ENCODE results near the gene PNPT1. TPM values are rescaled to one million over a fixed set of nuclear protein-coding genes. Genes with fewer than 3 reads are reported as not detected.

PNPT1 gene
- polyA plus RNA-seq, 1 donor = 25.9 TPM

DNA sequence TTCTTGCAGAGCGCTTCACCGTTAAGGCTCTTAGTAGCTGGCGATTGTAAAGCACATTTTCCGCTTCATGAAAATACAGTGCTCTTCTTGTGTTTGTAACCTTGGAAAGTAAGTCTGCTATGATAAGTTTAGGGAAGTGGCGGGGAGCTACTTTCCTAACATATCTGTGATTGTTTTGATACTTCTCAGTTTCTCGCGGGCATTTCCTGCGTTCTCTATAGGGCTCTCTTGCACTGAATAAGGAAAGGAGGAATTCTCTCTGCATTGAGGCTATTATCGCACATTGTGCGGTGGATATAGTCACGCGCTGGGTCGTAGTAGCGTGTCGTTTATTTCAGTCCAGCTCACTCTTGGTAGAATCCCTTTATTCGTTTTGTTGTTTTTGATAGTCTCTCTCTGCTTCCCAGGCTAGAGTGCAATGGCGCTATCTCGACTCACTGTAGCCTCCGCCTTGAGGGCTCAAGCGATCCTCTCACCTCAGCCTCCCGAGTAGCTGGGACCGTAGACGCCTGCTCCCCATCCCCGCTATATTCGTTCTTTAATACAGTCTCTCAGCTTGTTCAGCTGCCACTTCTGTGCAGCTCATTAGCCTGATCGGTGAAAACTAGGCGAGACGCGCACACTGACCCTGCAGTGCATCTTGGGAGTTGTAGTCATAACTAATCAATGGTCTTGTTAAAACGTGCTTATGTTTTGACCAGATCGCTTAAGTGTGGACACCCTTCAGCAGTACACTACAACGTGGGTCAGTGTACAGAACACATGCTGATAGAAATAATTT is 75.2 kb downstream of the PNPT1 start:
- WGBS (ENCODE audit: insufficient coverage, low lambda C conversion rate) = no CpG with 5 or more reads among the region's 32 CpGs
- H3K27me3 ChIP-seq (ENCODE audit: control insufficient read depth, insufficient read depth, low read length) = no peaks in the 10 kb centered on the region
- peaks cover 7% of the 10 kb centered on the region for H3K36me3 ChIP-seq (ENCODE audit: control insufficient read depth, insufficient read depth, low read length)
- DNase-seq = peak; percentile 42 to 72
- peak overlapping the region; percentile 69 for H3K4me3 ChIP-seq (ENCODE audit: low read length)
- H3K9me3 ChIP-seq (ENCODE audit: control insufficient read depth, low read depth, low read length) = no peaks in the 10 kb centered on the region
- H3K4me1 ChIP-seq (ENCODE audit: control insufficient read depth, insufficient read depth, low read length) = peaks cover 8% of the 10 kb centered on the region
- peak overlapping the region; percentile 96 for H3K27ac ChIP-seq (ENCODE audit: low read length)

DNA sequence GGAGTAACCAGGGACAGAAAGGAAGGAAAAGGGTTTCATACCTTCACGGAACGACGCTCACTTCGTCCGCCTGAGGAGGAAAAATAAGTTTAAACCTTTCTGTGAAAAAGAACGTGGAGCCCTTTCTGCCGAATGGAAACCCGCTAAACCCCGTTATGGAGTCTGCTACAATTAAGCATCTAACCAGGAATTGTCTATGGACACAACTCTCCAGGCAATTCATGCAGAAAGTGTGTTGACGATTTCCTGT is 75.7 kb downstream of the PNPT1 start:
- Histone ChIP-seq H3K27ac (ENCODE audit: low read length) (peak overlapping the region; percentile 96), H3K4me3 (ENCODE audit: low read length) (peak overlapping the region; percentile 69), H3K27me3 (ENCODE audit: control insufficient read depth, insufficient read depth, low read length) (no peaks in the 10 kb centered on the region), H3K36me3 (ENCODE audit: control insufficient read depth, insufficient read depth, low read length) (peaks cover 7% of the 10 kb centered on the region), H3K4me1 (ENCODE audit: control insufficient read depth, insufficient read depth, low read length) (peaks cover 8% of the 10 kb centered on the region), H3K9me3 (ENCODE audit: control insufficient read depth, low read depth, low read length) (no peaks in the 10 kb centered on the region)
- DNase-seq = no peak
- no CpG with 5 or more reads among the region's 10 CpGs for WGBS (ENCODE audit: insufficient coverage, low lambda C conversion rate)

DNA sequence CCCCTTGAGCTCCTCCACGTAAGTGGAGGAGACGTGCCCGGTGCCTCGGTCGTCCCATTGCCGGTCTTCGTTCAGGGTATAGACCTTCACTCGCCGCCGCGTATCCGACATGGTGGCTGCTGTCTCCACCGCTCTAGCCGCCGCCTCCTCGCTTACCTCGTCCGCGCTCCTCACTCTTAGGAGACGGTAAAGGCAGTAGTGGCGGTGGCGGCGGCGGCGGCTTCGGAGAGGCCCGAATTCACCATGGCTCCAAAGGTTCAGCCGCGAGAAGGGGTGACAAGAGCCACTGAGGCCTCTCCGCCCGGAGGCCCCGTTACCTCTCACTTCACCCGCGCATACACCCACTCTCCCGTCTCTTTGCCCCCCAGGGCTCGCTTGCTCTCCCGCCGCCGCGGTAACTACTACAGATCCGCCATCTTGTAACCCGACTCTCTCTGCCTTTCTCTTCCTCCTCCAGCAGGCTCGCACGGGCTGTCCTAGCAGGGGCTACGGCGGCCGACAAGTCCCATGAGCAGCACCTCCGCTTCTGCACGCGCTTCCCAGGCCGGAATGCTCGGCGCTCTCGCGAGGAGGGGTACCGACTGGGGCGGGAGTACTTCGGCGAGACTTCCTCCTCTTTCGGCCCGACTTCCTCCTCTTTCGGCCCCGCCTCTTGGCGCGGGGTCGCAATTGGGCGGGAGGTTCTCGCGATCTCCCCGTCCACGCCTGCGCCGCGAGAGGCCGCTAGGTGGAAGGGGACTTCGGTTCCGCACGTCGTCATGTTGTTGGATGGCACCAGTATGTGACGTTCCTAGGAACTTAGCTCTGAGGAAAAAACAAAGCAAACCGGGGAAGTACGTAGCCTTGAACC is 76.2 kb downstream of the PNPT1 start, which contains the start of gene PPP4R3B:
Gene PPP4R3B (minus strand): TSS at position 448 of the 850 bp plus-strand sequence. CDS start 337 bp downstream, at position 111.
- H3K36me3 ChIP-seq (ENCODE audit: control insufficient read depth, insufficient read depth, low read length) = peaks cover 10% of the 10 kb centered on the region
- H3K9me3 ChIP-seq (ENCODE audit: control insufficient read depth, low read depth, low read length) = no peaks in the 10 kb centered on the region
- peaks cover 8% of the 10 kb centered on the region for H3K4me1 ChIP-seq (ENCODE audit: control insufficient read depth, insufficient read depth, low read length)
- no peaks in the 10 kb centered on the region for H3K27me3 ChIP-seq (ENCODE audit: control insufficient read depth, insufficient read depth, low read length)
- no CpG with 5 or more reads among the region's 82 CpGs for WGBS (ENCODE audit: insufficient coverage, low lambda C conversion rate)
- peak within 1 kb of the TSS; percentile 94 for H3K4me3 ChIP-seq (ENCODE audit: low read length)
- peak within 1 kb of the TSS; percentile 96 for H3K27ac ChIP-seq (ENCODE audit: low read length)
- DNase-seq = peak; percentile 100

DNA sequence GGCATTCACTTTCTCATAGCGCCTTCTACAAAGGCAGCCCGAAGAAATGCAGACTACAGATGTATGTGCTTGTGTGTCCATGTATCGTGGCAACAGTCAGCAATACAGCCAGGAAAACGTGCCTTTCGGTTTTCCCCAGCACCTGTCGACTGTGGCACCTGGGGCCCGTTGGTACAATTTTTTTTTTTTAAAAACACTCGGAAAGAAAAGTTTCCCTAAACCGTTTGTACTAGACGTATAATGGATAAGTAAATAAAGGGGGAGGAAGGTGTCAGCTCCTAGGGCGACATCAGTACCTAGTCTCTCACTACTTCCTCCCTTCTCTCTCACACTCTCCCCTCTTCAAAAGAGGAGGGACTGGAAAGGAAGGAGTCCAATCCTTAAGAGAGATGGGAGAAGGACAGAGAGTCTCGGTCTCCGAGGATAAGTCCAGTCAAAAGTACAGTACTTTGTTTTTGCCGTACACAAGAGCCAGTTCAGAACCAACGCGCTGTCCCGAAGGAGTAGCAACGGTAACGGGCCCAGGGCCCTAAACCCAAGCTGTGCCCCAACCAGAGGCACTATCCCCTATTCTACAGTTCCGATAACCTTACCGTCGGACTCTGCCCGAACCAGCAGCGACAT is 77.0 kb downstream of the PNPT1 start:
- Histone ChIP-seq H3K9me3 (ENCODE audit: control insufficient read depth, low read depth, low read length) (no peaks in the 10 kb centered on the region), H3K4me1 (ENCODE audit: control insufficient read depth, insufficient read depth, low read length) (peaks cover 8% of the 10 kb centered on the region), H3K27me3 (ENCODE audit: control insufficient read depth, insufficient read depth, low read length) (no peaks in the 10 kb centered on the region), H3K27ac (ENCODE audit: low read length) (peak overlapping the region; percentile 96), H3K4me3 (ENCODE audit: low read length) (peak overlapping the region; percentile 94), H3K36me3 (ENCODE audit: control insufficient read depth, insufficient read depth, low read length) (peaks cover 12% of the 10 kb centered on the region)
- peak; percentile 78 to 83 for DNase-seq
- WGBS (ENCODE audit: insufficient coverage, low lambda C conversion rate) = no CpG with 5 or more reads among the region's 24 CpGs

DNA sequence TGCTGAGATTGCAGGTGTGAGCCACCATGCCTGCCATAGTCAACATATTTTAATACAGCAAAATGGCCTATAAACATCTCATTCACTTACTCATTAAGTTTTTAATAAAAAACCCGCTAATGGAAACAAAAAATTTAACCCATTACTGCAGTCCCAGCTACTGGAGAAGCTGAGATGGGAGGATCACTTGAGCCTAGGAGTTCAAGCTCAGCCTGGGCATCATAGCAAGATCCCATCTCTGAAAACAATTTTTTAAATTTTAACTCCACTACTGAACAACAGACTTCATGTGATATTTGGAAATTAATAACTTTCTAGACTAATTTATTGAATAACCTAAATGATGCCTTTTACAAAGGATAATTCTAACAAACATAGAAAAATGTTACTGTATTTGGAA is 81.6 kb downstream of the PNPT1 start:
- no peaks in the 10 kb centered on the region for H3K9me3 ChIP-seq (ENCODE audit: control insufficient read depth, low read depth, low read length)
- H3K36me3 ChIP-seq (ENCODE audit: control insufficient read depth, insufficient read depth, low read length) = peaks cover 11% of the 10 kb centered on the region
- no peaks in the 10 kb centered on the region for H3K27me3 ChIP-seq (ENCODE audit: control insufficient read depth, insufficient read depth, low read length)
- no CpG with 5 or more reads among the region's 1 CpG for WGBS (ENCODE audit: insufficient coverage, low lambda C conversion rate)
- no peak overlapping the region for H3K27ac ChIP-seq (ENCODE audit: low read length)
- H3K4me1 ChIP-seq (ENCODE audit: control insufficient read depth, insufficient read depth, low read length) = peaks cover 22% of the 10 kb centered on the region
- no peak for DNase-seq
- no peak overlapping the region for H3K4me3 ChIP-seq (ENCODE audit: low read length)

DNA sequence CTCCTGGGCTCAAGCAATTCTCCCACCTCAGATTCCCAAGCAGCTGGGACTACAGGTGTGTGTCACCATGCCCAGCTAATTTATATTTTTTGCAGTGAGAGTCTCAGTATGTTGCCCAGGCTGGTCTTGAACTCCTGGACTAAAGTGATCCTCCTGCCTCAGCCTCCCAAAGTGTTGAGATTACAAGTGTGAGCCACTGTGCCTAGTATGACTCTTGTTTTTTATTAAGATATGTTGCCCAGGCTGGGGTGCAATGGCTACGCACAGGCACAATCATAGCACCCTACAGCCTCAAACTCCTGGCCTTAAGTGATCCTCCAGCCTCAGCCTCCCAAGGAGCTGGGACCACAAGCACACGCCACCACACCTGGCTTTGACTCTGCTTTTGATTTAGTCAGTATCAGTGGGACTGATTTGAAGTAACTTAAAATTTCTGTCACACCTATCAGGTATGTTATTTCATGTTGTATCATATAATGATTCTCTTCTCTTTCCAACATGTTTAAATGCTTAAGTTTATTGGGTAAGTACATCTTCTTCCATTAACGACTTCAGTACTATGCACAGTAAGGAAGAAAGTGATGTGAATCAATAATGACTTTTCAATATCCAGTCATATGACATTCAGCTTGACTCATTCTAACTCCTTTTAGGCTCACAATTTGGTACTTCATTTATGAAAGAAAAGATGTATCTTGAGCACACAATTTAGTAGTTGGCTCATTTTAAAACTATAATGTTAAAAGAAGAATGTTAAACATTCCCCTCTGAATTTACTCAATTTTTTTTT is 82.5 kb downstream of the PNPT1 start:
- H3K27ac ChIP-seq (ENCODE audit: low read length) = peak overlapping the region; percentile 84

DNA sequence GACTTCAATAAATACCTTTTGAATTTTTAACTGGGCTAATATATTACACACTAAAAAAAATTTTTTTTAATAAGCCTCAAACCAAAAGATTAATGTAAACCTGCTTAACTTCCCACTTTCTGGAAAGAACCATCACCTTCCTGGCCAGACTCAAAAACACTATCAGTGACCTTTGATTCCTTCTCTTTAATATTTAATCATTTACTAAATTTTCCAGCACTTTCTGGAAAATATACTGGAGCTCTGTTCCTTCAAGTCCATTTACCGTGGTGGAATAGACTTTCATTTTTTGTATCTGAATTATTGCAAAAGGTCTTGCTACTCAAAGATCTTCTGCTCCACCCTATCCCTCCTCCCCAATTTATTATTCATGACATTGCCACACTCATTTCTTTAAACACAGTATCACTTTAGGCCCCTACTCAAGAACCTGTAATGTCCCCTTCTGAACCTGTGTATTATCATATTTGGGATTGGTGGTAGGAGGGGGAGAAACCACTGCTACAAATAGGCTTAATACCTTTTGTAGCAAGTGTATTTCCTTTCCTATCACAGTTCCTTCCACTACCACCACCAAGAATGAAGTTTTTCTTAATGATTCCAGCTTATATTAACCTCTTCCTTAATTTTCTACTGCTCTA is 83.6 kb downstream of the PNPT1 start:
- Histone ChIP-seq H3K4me1 (ENCODE audit: control insufficient read depth, insufficient read depth, low read length) (peaks cover 22% of the 10 kb centered on the region), H3K4me3 (ENCODE audit: low read length) (no peak overlapping the region), H3K9me3 (ENCODE audit: control insufficient read depth, low read depth, low read length) (no peaks in the 10 kb centered on the region), H3K27ac (ENCODE audit: low read length) (peak overlapping the region; percentile 84), H3K27me3 (ENCODE audit: control insufficient read depth, insufficient read depth, low read length) (no peaks in the 10 kb centered on the region), H3K36me3 (ENCODE audit: control insufficient read depth, insufficient read depth, low read length) (peaks cover 15% of the 10 kb centered on the region)
- 29% methylated on average over 1 of the region's 1 CpG for WGBS (ENCODE audit: insufficient coverage, low lambda C conversion rate)
- peak; percentile 42 to 86 for DNase-seq

More for the DNA sequence above, 82.5 kb downstream of the PNPT1 start:
- Histone ChIP-seq H3K4me3 (ENCODE audit: low read length) (no peak overlapping the region), H3K36me3 (ENCODE audit: control insufficient read depth, insufficient read depth, low read length) (peaks cover 15% of the 10 kb centered on the region), H3K4me1 (ENCODE audit: control insufficient read depth, insufficient read depth, low read length) (peaks cover 22% of the 10 kb centered on the region), H3K9me3 (ENCODE audit: control insufficient read depth, low read depth, low read length) (no peaks in the 10 kb centered on the region), H3K27me3 (ENCODE audit: control insufficient read depth, insufficient read depth, low read length) (no peaks in the 10 kb centered on the region)
- no peak for DNase-seq
- WGBS (ENCODE audit: insufficient coverage, low lambda C conversion rate) = 100% methylated on average over 1 of the region's 3 CpGs

DNA sequence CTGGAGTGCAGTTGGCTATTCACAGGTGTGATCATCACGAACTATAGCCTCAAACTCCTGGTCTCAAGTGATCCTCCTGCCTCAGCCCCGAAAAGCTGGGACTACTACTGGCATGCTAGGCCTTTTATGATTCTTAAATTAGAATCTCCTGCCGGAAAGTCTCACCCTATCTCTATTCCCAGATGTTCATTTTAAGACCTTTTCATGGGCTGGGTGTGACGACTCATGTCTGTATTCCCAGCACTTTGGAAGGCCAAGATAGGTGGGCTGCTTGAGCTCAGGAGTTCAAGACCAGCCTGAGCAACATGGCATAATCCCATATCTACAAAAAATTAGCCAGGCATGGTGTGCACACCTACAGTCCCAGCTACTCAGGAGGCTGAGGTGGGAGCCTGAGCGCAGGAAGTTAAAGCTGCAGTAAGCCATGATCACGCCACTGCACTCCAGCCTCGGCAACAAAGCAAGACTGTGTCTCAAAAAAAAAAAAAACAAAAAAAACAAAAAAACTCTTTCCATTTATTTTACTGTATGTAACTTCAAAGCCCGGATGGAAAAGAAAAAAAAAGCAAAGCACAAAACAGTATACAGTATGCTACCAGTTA is 84.3 kb downstream of the PNPT1 start:
- H3K27me3 ChIP-seq (ENCODE audit: control insufficient read depth, insufficient read depth, low read length) = no peaks in the 10 kb centered on the region
- H3K4me3 ChIP-seq (ENCODE audit: low read length) = peak overlapping the region; percentile 5
- peak overlapping the region; percentile 84 for H3K27ac ChIP-seq (ENCODE audit: low read length)
- peaks cover 15% of the 10 kb centered on the region for H3K36me3 ChIP-seq (ENCODE audit: control insufficient read depth, insufficient read depth, low read length)
- H3K4me1 ChIP-seq (ENCODE audit: control insufficient read depth, insufficient read depth, low read length) = peaks cover 22% of the 10 kb centered on the region
- 13% methylated on average over 1 of the region's 8 CpGs for WGBS (ENCODE audit: insufficient coverage, low lambda C conversion rate)
- DNase-seq = no peak
- H3K9me3 ChIP-seq (ENCODE audit: control insufficient read depth, low read depth, low read length) = no peaks in the 10 kb centered on the region

DNA sequence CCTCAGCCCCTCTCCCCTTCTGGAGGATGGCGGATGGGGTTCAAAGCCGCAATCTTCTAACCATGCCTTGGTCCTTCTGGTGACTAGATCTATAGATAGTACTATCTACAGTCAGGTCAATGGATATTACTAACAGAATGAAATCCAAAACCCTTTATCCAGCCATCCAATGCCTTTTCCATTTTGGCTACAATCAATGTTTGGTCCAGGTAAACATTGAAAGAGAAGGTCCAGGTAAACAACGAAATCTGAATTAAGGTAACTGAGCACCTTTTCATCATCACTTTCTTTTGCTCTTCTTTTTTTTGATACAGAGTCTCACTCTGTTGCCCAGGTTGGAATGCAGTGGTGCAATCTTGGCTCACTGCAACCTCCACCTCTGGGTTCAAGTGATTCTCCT is 85.9 kb downstream of the PNPT1 start:
- Histone ChIP-seq H3K9me3 (ENCODE audit: control insufficient read depth, low read depth, low read length) (no peaks in the 10 kb centered on the region), H3K4me1 (ENCODE audit: control insufficient read depth, insufficient read depth, low read length) (peaks cover 22% of the 10 kb centered on the region), H3K4me3 (ENCODE audit: low read length) (no peak overlapping the region), H3K36me3 (ENCODE audit: control insufficient read depth, insufficient read depth, low read length) (peaks cover 17% of the 10 kb centered on the region), H3K27ac (ENCODE audit: low read length) (no peak overlapping the region), H3K27me3 (ENCODE audit: control insufficient read depth, insufficient read depth, low read length) (no peaks in the 10 kb centered on the region)
- WGBS (ENCODE audit: insufficient coverage, low lambda C conversion rate) = no CpG with 5 or more reads among the region's 3 CpGs
- no peak for DNase-seq
